Left hindlimb (tissue), 1 donor: ENCODE measurements around the gene PALM2AKAP2.
"Not testable (repeated sequence)": the region's sequence is repeated elsewhere in the genome, so short reads cannot be mapped to it uniquely, and the experiment has no call there.

Experiments used
- DNase-seq: peaks from one replicate; pipeline ENCODE4 v3.0.0-alpha.2; 2018

The PALM2AKAP2 gene

DNA sequence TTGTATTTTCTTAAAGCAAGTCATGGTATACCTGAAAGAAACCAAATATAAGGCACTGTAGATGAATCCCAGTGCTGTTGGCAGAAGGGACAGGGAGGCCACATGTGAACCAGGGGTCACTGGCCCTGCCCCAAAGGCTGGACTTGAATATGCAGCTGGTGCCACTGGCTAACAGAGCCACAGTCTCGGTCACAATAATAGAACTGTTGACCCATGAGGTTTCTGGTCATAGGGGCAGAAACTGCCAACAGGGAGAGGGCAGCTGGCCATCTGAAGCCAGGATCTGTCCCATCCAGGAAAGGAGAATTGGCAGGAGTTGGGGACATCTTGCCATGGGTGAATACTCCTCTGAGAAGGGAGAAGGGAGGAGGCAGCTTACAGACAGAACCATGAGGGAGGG lies 31.9 kb downstream of the PALM2AKAP2 start:
- no peak for DNase-seq

DNA sequence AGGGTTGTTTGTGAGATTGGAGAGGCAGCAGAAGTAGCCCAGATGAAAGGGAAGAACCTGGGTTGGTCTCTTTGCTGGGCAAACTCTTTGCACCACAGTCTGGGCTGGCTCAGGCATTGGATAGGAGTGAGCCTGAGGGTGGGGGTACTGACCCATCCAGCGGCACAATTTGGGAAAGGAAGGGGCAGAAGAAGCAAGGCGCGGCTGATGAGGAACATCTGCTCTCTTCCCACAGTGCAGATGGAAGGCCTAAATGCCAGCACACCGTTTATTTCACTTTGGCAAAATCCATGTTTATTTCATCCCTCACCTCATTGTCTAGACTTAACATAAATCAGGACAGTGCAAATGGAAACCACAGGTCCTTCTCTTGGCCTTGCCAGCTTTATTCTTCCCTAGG lies 32.3 kb downstream of the PALM2AKAP2 start:
- no peak for DNase-seq

DNA sequence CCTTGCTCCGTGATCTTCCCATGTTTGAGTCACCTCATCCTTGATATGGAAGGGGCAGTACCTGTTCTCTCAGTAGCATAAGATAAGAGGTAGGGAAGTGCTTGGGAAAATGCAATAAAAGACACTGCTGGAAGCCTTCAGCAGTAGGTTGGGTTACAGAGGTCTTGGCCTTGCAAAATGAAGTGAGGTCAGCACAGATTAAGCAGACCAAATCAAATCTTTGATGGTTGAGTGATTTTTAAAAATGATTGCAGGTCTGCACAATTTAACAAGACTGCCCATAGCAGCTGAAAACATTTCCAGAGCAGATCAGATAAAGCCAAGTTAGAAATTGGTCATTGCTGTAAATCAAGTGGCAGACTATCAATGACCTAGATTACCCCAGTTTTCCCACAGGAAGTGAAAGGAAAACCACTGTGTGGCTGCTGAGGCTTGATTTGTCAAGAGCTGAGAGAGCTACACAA lies 32.9 kb downstream of the PALM2AKAP2 start:
- no peak for DNase-seq

DNA sequence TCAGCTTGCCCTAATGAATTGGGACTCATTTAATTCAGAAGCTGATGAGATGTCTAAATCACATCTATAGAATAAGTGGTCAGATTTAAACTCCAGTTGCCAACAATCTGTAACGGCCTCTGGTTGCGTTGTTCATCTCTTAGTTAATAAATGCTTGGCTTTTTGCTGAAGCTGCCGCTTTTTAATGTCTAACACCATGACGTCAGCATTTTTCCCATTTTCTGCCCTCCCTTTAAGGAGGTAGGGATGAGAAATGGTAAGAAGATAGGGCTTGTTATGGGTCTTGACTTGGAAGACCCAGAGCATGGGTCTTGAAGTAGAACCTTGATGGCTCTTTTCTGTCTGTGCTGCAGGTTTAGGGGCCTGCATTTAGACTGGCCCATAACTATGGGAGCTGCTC lies 33.3 kb downstream of the PALM2AKAP2 start:
- DNase-seq: no peak

GRCh38 chr9:109813829-109814228 lies 33.8 kb downstream of the PALM2AKAP2 start:
- DNase-seq: no peak

DNA sequence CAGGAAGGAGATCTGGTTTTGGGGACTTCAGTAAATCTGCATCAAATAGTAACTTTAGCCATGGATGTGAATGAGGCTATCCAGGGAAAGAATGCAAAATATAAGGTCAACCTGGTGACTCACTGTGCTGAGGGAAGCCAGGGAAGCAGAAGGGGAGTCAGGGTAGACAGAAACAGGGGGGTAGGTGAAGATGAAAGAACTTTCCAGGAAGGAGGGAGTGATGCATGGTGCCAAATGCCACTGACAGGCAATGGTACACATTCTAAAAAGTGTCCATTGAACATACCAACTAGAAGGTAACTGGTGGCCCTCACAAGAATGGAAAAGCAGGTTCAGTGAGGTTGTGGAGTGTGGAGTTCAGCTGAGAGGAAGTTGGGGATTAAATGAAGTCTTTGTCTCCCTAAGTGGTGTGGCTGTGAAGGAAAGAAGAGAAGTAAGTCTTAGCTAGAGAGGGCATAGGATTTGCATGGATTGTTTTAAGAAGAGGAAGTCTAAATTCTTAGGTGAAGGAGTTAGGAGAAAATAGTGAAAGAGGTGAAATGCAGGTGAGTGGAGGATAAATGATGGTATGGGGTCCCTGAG lies 35.5 kb downstream of the PALM2AKAP2 start:
- DNase-seq: no peak

GRCh38 chr9:109816490-109816889 lies 36.5 kb downstream of the PALM2AKAP2 start:
- DNase-seq: peak; percentile 43

DNA sequence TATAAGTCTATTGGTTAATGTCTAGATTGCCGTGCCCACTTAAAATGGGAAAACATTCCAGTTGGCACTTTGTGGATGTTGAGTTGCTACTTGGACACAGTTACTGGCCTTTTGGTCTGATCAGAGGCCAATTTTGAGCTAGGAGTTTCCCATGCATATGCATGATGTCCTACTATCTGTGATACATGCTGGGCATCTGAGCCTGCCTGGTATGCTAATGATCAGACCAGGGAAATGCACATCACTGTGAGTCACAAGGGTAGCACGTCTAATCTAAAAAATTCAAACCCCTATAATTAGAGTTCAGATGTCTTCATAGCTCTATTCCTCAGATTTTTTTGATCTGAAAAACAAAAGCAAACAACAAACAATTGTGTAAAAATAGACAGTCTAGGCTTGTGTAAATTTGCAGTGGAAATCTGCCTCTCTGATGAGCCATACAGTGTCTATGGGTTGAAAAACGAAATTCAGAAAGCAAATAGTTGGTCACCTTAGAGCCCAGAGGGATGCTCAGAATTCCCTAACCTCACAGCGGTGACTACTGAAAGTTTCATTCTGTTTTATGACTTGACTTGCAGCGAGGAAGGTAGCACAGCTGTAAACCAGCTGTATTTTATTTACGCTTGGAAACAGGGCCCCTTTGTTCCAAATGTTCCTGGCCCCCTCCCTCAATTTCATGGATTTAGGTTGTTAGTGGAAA lies 37.3 kb downstream of the PALM2AKAP2 start:
- DNase-seq: no peak

DNA sequence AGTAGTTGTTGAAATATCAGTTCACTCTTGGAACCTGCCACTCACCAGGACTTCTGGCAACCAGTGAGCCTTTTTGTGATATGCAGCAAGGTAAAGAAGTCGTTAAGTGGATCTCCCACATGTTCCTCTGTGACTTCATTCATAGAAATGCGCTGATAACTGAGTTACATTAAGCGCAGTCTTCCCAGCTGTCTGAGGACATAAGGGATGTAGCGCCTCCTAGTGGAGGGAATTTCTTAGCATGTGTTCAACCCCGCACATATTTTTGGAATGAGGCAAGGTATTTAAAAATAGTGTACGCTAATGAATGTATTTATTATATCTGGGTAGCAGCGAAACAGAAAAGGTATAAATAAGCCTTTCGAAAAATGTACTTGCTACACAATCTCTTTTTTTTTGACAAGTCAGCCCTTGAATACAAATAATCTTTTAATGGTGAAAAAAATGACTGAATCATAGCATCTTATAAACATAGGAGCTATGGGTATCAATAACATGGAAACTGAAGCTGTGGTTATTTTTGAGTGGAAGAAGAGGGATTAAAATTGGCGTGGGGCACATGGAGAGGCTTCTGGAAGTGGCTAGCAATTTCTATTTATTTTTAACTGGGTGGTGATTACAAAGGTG lies 38.0 kb downstream of the PALM2AKAP2 start:
- peak; percentile 77 for DNase-seq

GRCh38 chr9:109821711-109822110 lies 41.7 kb downstream of the PALM2AKAP2 start:
- no peak for DNase-seq

GRCh38 chr9:109825383-109825782 lies 45.4 kb downstream of the PALM2AKAP2 start:
- not testable (repeated sequence) for DNase-seq

DNA sequence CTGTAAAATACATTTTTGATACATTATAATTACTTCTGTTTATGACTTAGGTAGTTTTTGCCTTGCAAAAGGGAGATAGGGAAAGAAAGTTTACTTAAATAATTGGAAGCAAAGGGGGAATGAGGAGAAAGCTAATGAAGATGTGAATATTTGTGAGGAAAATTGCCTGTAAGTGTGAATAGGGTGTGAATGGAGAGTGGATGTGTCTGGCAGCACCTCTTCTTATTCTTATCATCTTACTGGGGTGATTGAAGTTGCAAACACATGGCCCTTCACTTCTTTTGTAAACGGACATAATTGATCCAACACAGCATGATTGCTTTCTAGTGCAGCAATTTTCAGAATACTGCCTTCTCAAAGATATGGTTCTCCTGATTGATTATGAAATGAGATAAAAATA lies 46.6 kb downstream of the PALM2AKAP2 start:
- no peak for DNase-seq

- no peak for DNase-seq
Measured at GRCh38 chr9:109828254-109828653, 48.3 kb downstream of the PALM2AKAP2 start.
